Measurements from ENCODE around the gene LGALS16.

GRCh38 chr19:39709026-39709872, 53.5 kb downstream of the LGALS16 start:
- no peak for TF ChIP-seq CTCF (IDR thresholded peaks at IDR 0.05)
- no peak for TF ChIP-seq EP300 (IDR thresholded peaks at IDR 0.05)
- no peak for TF ChIP-seq POLR2A (IDR thresholded peaks at IDR 0.05)

Measured in sigmoid colon (tissue), 4 donors.